HG03439 (cell line): ENCODE results near the gene TRIM2.
"Not testable (repeated sequence)": the region's sequence is repeated elsewhere in the genome, so short reads cannot be mapped to it uniquely, and the experiment has no call there.

Experiments used
- ATAC-seq: cut with Tn5 transposase; IDR thresholded peaks from one replicate; pipeline ENCODE4 v1.9.1; 2021; ENCODE audit warnings: mild to moderate bottlenecking, moderate library complexity; ENCODE audit not compliant: unreplicated experiment

The TRIM2 gene

DNA sequence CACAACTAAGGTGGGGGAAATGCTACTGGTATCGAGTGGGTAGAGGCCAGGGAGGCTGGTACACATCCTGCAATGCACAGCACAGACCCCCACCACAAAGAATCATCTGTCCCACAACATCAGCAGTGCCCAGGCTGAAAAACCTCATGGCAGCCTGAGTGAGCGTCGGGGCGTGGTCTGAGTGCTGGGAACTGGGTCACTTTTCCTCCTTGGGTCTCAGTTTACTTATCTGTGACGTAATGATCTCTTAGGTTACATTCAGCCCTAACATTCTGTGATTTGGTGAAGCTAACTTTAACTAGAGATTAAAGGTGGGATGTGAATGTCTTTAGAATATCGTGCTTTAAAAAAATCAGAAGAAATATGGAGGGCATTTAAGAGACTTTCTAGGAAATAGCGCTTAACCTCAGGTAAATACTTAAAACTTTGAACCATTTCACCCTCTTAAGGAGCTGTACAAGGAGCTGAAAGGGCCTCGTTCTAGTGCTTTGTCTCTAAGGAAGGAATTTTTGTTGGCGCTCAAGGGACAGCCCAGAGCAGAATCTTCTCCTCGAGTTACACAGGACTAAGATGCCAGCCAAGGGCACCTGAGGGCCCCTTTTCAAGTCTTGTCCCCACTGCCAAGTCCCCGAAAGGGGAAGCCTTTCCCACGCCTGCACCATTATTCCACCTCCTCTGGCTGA lies 18.1 kb upstream of the TRIM2 start:
- no peak for ATAC-seq

DNA sequence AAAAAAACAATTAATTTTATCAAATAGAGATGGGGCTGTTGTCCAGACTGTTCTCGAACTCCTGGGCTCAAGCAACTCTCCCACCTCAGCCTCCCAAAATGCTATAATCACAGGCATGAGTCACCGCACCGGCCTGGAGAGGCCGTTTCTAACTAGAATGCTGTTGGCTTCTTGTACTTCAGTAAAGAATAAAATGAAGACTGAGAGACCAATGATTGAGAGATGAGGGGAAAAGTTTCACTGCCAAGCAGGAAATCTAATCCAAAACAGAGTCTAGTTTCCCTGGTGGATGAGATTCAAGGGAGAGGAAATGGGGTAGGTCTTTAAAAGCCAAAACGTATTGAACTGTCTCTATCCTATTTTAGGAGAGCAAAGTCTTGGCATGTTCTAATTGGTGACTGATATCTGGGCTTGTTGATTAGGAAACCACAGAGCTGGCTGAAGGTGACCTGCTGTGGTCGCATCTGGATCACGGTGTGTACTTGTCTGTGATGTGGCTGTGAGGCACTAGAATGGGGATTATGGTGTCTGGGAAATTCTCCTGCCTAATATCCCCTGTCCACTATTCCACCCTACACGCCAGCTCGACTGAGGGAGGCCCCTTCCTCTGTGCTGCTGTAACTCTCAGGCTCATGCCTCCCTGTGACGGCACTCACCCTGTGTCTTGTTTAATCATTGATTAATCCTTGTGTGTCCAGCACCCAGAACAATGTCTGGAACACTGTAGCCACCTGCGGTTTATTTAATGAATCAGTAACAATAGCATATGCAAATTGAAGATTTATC lies 15.0 kb upstream of the TRIM2 start:
- ATAC-seq: no peak

DNA sequence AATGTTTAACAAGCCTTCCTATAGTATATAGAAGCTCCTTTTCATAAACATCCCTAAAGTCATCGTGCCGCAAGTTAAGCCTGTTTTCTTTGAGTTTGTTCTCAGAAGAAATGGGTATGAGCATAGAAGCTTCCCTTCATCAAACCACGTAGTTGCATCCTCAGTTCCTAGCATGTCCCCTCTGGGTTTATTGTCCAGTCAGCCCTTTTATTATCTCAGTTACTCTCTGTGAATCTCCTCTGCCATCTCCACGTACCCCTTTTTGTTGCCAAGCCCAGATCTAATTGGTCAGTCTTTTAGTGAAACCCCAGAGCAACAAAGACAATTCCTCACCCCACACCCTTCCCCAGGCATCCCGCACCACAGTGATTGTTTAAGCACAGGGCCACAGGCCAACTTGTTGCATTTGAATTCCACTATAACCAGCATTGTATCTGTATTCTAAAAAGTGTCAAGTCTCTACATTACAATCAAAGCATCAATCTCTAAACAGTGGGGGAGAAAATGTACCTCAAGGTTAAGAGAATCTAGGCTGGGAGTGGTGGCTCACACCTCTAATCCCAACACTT lies 12.4 kb upstream of the TRIM2 start:
- ATAC-seq: no peak

DNA sequence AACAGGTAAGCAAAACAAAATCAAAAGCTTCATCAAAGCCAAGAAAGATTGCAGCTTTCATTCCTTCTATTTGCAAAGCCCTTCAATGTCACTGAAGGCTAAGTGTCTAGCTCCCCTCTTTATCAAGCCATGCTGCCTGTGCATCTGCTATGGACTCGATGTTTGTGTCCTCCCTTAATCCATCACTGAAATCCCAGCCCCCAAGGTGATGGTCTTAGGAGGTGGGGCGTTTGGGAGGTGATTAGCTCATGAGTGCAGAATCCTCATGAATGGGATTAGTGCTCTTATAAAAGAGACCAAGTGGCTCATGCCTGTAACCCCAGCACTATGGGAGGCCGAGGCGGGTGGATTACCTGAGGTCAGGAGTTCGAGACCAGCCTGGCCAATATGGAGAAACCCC lies 6.9 kb upstream of the TRIM2 start:
- no peak for ATAC-seq

DNA sequence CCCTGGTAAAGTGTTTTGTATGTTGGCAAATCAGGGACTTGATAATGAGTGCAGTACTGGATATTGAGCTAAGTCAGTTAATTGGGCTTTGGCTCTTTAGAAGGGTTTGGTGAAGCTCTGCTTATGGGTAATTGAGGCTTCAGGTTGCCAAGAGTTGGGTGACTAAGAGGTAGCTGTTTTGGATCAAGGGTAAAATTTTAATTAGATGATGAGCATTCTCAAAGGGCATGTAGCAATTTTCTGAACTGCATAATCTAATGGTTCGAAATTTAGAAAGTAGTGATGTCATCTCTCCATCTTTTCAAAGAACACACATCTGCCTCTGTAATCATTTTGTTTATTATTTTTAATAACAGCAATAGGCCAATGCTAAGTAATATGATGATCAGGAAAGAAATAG lies 5.5 kb upstream of the TRIM2 start:
- no peak for ATAC-seq

DNA sequence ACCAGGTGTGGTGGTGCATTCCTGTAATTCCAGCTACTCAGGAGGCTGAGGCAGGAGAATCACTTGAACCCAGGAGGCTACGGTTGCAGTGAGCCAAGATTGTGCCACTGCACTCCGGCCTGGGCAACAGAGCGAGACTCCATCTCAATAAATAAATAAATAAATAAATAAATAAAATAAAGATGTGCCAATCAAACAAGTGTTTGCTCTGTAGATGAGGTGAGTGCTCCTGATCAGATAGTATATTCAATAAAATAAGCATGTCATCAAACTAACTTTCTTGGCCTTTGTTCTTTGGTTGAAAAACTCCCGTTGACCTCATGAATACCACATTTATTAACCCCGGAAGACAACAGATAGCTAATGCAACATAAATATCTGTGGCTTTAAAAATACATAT lies 497 bp upstream of the TRIM2 start:
- ATAC-seq: not testable (repeated sequence)

DNA sequence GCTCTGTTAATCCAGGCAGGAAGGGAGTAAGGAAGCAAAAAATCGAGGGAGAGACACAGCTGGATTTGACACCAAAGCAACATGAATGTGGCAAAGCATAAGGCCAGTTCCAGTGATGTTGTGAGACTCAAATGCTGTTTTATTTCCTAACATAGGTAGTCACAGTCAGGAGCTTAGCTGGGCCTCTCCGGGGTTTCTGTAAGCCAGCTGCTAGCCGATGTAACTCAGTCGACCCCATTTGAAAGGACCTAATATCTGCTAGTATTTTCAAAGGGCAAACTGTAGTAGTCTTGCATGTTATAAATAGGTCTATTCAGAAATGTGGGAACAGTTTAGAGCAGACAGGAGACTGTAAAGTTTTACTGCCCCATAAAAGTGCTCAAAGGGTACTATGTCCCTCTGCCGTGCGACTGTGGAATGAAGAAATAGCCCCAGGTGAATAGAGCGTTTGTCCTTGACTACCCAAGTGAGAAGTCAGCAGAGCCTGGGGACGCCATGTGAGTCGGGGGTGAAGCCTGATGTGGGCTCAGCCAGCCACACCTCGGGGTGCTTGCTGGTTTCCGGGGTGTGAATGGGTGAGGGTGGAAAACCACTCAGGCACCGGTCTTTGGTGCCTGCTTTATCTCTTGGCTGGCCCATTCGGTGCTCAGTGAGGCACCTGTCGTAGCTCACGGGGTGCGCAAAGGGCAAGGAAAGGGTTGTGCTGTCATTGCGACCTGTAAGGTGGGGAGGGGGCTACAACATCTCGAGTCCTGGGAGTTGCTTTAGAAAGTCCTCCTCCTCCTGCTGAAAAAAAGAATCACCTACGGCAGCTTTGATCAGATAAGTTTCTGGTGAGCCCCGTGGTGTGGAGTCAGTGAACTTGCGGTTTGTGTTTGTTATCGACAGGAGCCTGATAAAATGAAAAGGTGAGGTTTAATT lies 745 bp downstream of the TRIM2 start:
- no peak for ATAC-seq

DNA sequence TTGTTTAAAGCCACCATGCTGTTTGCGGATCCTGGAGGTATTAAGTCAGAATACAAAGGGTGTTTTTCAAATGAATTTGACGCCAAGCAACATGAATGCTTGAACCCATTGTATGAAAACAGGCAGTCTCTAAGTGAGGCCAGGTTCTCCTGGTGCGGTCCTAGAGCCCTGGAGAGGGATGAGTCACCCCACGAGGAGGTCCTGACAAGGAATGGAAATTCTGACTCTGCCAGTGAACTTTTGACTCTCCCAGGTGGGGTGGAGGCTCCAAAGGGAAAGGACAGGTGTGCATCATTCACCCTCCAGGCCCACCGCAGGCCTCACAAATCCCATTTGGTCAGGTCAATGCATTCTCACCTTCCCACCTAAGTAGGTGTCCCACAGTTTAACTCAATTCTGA lies 1.5 kb downstream of the TRIM2 start:
- no peak for ATAC-seq

DNA sequence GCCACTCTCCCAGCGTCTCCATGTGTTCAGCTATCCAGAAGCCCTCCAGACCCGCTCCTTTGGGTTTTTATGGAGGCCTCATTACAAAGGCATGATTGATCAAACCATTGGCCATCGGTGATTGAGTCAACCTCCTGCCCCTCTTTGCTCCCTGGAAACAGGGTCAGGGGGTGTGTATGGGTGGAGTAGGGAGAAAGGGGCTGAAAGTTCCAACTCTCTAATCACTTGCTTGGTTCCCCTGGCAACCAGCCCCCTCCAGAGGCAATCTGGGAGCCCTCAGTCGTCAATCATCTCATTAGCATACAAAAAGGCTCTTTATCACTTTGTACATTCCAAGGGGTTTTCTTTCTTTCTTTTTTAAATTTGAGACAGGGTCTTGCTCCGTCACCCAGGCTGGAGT lies 2.3 kb downstream of the TRIM2 start:
- no peak for ATAC-seq

DNA sequence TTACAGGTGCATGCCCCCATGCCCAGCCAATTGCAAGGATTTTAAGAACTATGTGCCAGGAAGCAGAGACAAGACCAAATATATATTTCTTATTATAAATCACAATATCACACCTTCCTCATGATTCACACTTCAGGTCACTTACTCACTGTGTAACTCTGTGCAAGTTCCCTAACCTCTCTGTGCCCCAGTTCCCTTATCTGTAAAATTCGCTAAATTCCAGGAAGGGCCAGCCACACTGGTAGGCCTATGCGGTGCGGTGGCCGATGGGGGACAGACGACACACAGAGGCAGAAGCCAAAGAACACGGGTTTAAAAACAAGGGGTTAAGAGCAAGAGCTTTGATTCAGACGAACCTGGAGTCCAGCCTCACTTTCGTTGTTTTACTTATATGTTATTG lies 2.8 kb downstream of the TRIM2 start:
- no peak for ATAC-seq

DNA sequence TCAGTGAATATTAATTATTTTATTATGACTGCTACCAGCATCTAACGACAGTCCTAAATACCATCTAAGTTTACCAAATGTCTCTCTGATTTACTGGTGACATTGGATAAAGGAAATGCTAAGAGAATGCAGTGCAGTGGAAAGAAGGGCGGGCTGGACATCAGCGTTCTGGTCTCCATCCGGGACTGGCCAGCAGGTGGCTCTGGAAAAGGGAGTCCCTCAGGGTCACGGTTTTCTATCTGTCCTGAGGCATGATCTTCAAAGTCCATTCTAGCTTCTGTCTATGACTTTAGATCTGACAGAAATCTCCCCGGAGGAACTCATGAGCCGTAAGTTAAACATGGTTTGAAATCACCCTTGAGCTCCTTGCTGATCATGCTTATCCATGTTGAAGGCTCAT lies 3.3 kb downstream of the TRIM2 start:
- no peak for ATAC-seq

DNA sequence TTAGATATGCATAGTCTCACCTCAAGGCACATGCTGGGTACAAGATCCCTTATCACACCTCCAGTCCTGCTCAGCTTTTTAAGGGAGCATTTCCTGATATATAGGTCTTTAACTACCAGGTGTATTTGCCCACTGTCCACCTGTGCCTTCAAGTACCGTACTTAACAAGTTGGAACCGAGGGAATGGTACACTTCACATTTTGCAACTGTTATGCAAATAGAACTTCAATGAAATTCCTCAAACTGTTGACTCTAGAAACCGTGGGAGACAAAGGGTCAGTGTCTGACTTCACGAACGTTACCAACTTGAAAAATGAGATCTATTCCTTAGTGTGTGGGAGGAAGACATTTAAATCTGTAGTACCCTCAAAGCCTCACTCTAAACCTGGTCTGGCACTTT lies 5.2 kb downstream of the TRIM2 start:
- ATAC-seq: no peak

DNA sequence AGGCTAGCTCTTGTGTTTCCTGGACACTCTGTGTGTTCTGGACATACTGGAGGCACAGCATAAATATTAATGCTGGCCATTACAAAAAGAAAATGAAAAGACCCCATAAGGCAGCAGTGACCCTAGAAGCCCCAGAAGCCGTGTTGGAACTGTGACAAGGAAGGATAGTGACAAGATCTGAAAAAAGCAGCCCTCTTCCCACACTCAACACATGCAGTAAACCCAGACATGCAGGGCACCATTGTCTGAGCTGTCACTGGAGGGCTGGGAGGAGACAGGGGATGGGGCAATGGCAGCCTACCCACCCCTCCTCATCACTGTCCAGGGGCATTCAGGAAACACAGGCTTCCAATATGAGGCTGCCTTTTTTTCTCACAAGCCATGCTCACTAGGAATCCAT lies 6.5 kb downstream of the TRIM2 start:
- no peak for ATAC-seq

DNA sequence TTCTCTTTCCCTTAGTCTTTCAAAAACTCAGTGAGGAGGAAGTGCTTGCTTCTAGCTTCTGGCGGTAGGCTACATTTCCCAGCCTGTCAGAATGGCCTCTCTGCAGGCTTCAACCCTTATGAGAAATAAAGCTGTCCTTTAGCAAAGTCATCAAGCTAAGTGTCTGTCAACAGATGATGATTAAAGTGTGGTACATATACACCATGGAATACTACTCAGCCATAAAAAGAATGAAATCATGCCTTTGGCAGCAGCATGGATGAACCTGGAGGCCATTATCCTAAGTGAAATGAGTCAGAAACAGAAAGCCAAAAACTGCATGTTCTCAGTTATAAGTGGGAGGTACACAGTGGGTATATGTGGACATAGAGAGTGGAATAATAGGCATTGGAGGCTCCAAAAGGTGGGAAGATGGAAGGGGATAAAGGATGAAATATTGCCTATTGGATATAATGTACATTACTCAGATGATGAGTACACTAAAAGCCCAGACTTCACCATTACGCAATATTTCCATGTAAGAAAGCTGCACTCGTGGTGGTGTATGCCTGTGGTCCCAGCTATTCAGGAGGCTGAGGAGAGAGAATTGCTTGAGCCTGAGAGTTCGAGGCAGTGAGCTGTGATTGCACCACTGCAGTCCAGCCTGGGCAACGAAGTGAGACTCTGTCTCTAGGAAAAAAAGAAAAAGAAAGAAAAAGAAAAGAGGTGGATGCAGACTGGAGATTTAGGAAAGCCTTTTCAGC lies 7.9 kb downstream of the TRIM2 start:
- ATAC-seq: no peak

DNA sequence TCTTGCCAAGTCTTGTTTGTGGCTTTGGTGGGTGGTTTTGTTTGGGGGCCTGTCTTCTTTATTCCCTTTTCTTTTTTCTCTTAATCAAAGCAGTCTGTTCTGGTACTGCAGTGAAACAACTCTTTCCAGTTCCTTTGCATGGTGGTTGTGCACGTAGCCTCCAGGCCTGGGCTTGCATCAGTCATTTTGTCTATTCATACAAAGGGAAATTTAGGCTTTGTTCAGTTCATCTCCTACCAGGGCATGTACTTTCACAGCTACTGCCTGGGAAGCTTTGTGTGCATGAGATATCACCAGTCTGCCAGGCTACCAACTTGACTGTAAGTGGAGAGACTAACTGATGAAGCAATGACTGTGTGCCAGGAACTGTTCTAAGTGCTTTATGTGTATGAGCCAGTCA lies 8.5 kb downstream of the TRIM2 start:
- no peak for ATAC-seq

DNA sequence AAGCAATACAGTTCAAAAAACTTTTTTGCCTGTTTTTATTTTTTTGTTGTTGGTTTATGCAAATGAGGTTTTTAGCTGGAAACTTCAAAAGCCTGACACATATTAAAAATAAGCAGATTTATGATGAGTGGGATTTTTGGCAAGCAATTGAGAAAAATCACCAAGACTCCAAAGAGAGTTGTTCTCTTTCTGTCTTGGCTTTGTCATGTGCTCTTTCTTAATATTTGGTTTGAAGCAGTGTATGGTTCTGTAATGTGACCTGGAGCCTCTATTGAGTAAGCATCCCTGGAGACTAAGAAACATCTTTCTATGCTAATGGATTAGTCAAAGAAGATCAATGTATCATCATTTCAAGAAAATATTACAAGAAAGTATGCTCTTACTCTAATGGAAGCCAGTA lies 11.7 kb downstream of the TRIM2 start:
- ATAC-seq: no peak

DNA sequence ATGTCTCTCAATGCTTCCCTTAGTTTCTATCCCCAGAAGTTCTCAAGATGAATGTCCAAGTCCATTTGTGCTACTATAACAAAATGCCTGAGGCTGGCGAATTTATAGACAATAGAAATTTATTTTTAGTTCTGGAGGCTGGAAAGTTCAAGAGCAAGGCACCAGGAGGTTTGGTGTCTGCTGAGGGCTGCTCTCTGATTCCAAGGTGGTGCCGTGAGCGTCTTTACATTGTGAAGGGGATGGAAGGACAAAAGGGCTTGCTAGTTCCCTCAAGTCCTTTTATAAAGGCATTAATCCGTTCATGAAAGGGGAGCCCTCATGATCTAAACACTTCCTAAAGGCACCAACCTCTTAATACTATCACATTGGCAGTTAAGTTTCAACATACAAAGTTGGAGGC lies 12.3 kb downstream of the TRIM2 start:
- ATAC-seq: no peak

DNA sequence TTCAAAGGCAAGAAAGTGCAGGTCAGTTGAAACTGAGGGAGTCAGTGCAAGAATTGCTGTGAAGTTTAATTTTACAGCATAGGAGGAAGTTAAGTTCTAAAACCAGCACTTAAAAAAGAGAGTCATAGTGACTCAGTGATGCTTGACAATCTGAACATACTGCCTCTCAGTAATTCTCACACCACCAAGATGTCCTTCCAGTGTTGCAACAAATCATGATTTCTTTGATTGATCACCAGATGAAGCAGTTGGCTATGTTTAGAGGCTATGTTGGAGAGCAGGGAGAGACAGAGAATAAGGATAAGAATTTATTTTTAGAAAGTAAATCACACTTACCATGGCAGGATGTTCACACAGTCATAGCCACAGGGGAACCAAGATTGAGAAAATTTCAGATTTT lies 13.2 kb downstream of the TRIM2 start:
- ATAC-seq: no peak

DNA sequence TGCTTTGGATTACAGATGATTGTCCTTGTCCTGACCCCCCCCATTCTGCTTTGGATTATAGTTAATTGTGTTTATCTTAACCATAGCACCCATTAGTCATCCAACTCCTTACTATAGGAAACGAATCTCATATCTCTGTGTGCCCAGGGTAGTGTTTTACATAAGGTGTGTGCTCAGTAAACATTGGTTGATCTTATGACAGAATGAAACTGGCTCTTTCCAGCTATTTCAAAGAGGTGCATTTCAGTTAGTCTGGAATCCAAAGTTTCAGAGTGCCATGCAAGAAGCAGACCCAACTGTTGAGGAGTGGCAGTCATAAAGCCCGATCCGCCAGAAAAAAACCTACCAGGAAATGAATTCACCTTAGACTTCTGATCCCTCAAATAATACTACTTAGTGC lies 14.7 kb downstream of the TRIM2 start:
- ATAC-seq: no peak

DNA sequence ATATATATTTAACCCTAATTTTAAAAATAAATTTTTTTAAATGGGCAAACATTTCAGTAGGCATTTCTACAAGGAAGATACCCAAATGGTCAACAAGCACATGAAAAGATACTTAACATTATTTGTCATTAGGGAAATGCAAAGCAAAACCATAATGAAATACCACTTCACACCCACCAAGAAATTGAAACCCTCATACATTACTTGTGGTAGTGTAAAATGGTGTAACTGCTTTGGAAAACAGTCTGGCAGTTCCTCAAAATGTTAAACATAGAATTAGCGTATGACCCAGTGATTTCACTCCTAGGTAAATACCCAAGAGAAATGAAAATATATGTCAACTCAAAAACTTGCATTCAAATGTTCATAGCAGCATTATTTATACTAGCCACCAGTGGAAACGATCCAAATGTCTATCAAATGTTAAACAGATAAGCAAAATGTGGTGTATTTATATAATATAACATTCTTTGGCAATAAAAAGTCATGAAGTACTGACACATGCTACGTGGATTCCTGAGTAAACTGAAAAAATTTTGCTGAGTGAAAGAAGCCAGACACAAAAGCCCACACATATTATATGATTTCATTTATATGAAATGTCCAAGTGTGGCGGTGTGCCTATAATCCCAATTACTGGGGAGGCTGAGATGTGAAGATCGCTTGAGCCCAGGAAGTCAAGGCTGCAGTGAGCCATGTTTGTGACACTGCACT lies 16.6 kb downstream of the TRIM2 start:
- ATAC-seq: no peak
